Activated CD8-positive, alpha-beta memory T cell treated with anti-CD3 and anti-CD28 coated beads for 48 hours (primary cell): Measurements from ENCODE around the gene HOATZ.

Experiments used
- DNase-seq, 3 experiments: peaks; one replicate each; pipeline ENCODE4 v3.0.0-alpha.2; 2020; ENCODE audit warnings: low read depth in 2 of 3, low spot score in 2 of 3

The HOATZ gene

DNA sequence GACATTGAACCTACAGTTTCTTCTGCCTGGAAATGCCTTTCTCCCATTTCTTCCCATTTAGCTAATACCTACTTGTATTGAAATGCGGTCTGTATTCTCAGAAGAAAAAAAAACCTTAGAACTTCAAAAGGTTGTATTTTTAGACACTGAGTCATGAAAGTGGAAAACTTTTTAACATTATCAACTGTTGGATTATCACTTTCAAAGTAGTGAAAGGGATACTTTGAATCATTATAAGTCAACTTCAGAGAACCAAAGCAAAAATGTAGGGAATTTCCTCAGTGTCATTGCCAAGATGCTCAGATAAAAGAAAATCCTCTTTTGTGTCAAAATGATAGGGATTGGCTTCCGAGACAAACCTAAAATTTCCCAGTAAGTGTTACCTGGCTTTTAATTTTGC, 6.6 kb downstream of the HOATZ start:
- DNase-seq, result no peak

- DNase-seq, result no peak
These were observed 7.8 kb downstream of the HOATZ start for GRCh38 chr11:111522426-111522825.

- DNase-seq, result no peak
These were observed 8.8 kb downstream of the HOATZ start for GRCh38 chr11:111523343-111523742.

DNA sequence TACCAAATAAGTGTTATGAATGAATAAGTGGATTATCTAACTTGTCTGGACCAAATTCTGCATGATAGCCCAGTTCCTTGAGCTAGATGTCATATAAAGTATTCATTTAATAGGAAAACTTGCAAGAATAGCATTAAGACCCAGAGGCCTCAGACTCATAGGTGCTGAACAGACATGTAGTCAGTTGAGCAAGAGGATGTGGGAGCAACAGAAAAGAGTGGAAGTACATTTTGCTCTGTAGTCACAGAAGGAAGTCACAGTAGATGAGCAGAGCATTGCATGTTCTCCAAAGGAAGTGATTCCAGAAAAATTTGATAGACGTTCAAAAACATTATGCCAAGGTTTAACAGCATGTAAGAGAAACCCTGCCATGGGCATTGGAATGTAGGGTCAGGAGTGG, 9.5 kb downstream of the HOATZ start:
- DNase-seq, result no peak

DNA sequence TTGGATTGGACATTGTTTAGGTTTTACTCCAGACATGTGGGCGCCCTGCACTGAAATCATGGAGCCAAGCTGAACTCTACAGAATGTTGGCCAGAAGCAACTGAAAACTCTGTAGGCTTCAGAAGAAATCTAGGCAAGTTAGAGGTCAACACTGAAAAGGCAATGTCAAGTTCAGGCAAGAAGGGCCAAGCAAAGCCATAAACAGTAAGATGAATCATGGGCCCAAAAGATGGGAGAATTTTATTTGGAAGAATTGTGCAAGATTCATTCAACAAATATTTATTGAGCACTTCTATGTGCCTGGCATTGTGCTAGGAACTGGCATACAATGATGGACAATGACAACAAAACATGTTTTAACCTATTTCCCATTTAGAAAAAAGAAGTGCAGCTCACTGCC, 10.9 kb downstream of the HOATZ start:
- DNase-seq, result no peak

DNA sequence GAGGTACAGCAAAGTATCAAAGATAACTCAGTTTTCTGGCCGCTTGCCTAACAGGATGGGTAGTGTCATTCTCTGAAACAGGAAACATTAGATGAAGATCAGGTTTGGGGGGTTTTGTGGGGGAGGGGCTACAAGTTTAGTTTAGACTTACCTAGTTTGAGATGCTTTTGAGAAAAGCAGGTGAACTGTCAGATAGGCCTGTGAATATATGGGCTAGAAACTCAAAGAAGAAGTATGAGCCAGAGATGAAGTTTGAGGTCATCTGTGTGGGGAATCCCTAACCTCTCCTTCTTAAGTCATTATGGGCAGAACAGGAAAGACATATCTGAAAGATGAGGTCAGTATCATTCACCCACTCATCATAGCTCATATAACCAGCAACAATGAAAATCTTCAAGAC, 11.9 kb downstream of the HOATZ start:
- no peak for DNase-seq

DNA sequence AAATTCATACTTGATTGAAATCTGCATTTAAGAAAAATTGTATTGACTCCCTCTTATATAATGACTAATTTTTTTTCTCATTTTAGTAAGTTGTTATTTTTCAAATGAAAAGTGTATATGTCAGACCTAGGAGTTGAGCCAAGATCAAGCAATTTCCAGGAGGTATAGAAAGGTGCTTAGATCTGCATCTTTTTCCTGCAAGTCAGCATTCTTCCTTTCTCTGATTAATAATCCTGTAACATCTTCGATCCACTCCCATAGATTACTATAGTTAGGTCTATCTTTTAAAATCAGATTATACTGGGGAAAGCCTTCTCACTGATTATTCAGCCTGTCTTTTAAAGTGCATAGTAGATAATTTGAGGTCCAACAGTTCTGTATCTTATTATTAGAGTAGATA, 12.7 kb downstream of the HOATZ start:
- no peak for DNase-seq

DNA sequence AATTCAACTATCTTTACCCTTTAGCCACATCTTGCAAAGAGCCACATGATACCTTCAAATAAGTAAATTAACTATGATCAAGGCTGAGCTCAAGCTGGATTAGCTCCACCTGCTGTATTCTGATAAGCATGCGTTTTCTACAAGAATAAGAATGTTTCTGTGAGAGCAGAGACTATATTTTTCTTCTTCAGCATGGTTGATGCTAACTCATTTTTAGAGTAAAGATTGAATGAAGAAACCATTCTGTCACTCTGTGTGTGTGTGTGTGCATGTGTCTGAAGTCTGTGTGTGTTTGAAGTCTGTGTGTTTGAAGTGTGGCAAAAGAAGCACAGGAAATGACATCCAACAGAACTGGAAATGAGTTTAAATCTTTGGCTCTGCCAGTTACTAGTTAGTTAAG, 14.0 kb downstream of the HOATZ start:
- DNase-seq, result no peak

DNA sequence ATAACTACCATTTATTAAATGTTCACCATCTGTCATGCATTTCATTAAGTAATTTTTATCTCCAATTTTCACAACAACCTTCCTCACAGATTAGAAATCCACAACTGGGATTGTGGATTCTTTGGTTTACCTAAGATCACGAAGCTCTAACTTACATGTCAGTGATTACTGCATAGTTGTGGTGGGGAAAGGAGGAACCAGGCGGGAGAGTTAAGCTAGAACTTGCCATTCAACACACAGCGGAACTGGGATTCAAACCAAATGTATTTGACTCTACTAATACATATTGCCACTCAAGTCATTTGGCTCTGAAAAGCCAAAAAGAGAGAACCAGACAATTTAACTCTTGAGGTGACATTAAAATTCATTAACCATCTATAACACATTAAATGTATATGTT, 15.5 kb downstream of the HOATZ start:
- no peak for DNase-seq

DNA sequence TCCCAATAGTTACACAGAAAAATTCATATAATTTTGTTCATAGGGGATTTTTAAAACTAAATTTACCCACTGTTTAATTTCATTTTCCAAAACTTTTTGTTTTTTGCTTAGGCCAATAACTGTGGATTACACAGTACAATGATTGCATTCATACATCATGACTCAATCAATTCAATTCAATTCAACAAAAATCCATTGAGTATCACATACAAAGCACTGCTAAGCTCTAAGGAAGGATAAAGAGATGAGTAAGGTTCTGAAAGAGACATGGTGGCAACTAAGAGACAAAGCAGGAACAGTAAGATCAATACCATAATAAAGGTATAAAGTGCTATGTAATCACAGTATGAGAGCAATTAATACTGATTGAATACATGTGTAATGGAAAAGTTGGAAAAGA, 16.6 kb downstream of the HOATZ start:
- DNase-seq, result no peak

DNA sequence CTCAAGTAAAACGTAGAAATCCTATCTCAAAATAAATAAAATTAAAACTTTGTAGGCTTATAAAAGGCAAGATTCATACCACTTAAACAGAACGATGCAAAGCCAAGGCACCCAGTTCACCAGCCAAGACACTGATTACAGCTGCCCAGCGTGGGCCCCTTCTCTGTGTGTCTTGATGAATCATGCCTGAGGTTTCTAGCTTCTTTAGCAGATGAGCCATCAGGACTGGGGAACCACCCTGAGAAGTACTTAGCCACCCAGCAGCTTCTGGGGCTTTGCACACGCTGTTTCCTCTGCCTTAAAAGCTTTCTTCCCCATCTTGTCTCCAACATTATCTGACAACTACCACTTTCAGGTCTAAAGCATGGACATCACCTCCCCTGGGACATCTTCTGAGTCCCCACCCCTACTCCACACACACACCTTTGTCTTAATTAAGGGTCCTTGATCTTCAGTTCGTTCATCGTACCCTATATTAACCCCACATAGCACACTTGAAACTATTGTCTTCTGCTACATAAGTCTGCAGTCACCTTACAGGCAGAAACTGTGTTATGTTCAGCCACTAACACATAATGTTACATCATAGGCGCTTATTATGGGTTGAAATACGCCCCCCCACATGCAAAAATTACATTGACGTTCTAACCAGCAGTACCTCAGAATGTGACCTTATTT, 17.2 kb downstream of the HOATZ start:
- DNase-seq, result no peak

GRCh38 chr11:111532365-111532709, 17.8 kb downstream of the HOATZ start:
- no peak for DNase-seq

GRCh38 chr11:111535281-111535680, 20.7 kb downstream of the HOATZ start:
- no peak for DNase-seq

DNA sequence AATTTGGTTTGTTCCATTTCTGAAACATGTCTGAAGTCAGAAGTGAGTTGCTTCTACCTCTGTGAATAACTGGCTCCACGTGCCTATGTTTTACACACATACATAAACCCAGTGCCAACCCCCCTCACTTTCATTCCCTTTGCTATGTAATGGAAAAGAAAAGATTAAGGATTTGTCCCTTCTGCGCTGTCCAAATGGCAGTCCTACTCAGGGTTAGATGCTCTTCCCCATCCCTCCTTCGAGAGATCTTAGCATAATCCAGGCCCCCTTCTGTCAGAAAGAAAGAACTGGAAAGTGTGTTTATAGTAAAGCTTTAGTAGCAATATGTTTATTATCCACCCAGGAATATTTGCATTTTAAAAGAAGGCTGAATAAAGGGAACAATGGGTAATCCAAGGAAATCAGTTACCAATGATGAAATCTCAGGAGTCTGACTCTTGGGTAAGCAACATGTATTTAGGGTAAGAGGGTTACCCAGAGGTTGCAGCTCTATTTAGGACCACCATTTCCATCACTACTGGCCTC, 22.8 kb downstream of the HOATZ start:
- DNase-seq, result no peak

- no peak for DNase-seq
These were observed 24.0 kb downstream of the HOATZ start for GRCh38 chr11:111538407-111539114.

DNA sequence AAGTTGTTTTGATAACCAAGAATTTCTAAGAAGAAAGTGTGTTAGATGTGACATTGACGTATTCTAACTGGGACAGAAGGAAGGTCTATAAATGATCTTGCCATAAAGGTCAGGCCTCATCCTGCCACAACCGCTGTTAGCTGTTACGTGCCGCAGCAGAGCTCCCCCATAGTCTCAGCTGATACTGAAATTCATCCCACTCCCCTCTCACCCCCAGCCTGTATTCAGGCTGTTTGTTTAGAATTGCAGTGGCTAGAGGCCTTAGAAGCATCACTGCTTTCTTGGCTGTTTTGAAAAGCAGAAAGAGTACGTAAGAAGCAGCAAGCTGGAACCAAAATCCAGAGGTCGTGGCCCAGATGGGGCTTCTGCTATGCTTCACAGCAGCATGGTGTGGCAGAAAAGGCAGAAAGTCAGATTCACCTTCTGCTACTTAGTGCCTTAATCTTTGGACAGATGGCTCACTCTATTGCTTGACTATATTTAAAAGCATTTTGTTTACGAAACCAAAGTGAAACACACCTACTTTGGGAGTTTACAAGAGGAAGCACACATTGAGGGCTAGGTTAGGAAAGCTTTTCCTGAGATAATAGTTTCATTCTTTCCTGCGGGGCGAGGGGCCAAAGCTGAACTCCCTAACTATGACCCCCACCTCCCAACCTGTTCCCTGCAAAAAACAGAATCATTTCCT, 25.0 kb downstream of the HOATZ start:
- peak in 1 of 3 experiments; percentile 25 for DNase-seq

GRCh38 chr11:111540114-111540936, 25.7 kb downstream of the HOATZ start, which contains the start of gene LAYN:
Gene LAYN, plus strand, starts transcription at chr11:111540720. Its CDS starts 124 bp downstream, at chr11:111540844.
- DNase-seq, result peak in 2 of 3 experiments; percentile 39 to 50

- no peak for DNase-seq
These were observed 26.3 kb downstream of the HOATZ start for GRCh38 chr11:111540937-111541253.

DNA sequence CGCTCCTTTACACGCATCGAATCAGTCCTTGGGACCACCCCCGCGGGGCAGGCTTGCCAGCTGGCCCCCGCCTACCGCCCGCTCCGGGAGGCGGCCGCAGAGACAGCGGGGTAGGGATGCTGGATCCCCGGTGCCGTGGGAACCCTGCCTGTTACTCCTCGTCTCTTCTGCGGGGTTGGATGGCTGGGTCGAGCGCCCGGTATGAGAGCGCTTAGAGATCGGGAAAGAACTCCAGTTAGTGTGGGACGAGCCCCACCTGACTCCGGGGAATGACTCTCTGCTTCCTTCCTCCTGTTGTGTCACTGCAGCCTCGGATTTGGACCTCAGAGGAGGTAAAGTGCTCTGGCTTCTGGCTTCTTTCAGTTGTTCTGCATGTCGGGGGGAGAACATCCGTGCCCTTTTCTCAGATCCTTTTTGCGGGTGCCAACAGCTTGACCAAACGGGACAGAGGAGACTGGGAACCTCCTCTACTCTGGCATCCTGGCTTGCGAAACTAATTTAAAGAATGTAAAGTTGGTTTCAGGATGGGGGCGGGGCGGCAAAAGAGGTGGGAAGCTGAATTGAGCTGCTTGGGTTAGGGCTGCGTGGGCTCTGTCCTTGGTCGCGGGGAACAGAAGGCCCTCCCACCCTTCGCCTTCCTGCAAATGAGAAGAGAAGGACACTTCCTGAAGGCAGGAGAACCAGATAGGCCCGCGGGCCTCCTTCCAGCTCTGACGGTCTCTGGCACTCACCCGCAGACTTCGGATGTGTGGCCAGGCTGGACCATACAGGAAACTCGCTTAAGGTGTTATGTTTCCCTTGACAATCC, 26.9 kb downstream of the HOATZ start:
- DNase-seq, result no peak

DNA sequence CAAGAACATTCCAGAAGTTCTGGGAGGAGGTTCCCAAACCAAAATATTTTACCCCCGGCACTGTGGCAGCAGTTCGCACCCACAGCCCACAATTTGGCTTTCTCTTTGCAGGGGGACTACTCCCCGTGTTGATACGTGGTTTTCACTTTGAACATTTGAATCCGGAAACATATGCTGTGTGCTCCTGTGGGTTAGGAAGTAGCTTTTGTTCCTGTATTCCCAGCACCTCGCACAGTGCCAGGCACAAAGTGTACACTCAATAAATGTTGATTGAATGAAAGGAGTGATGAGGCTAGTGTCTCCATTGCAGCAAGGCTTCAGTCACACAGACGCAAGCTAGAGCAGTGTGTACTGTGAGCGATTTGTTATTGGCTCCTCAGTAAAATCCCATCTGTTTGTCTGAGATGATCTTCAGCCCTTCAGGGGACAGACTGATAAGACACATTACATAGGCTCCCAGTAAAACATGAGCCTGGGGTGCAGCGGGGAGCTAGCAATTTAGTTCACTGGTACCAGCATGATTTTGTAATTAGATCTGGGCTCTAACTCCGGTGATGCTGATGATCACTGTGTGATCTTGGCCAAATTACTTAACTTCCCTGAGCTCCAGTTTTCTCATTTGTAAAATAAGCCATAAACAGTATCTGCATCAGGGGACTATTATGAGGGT, 28.2 kb downstream of the HOATZ start:
- DNase-seq, result no peak
